Right atrium auricular region (tissue), 2 donors: ENCODE data around the gene DNAH2. TPM values are rescaled to one million over a fixed set of nuclear protein-coding genes. Genes with fewer than 3 reads are reported as not detected.

Experiments used
- DNase-seq: peaks from one replicate; pipeline ENCODE4 v3.0.0-alpha.2; 2019; ENCODE audit warnings: low spot score
- H3K27ac ChIP-seq, 2 donors: fragments of 200-600 bp; sonication (generic); 1 replicate in 1 of 2; 2 replicates in 1 of 2; pipeline ENCODE4 v1.5.1; 2016 to 2019
- H3K27me3 ChIP-seq, 2 donors: fragments of 200-600 bp; sonication (generic); one replicate each; pipeline versions ENCODE4 v1.5.1 to v1.6.0; 2017 to 2019
- H3K36me3 ChIP-seq: fragments of 200-600 bp; sonication (generic); one replicate; pipeline ENCODE4 v1.5.1; 2016
- H3K4me1 ChIP-seq, 2 donors: fragments of 200-600 bp; sonication (generic); one replicate each; pipeline versions ENCODE4 v1.5.1 to v1.6.0; 2017 to 2019
- H3K4me3 ChIP-seq, 2 donors: fragments of 200-600 bp; sonication (generic); 1 replicate in 1 of 2; 2 replicates in 1 of 2; pipeline ENCODE4 v1.5.1; 2017 to 2019; ENCODE audit warnings: mild to moderate bottlenecking in 1 of 2, moderate library complexity in 1 of 2
- H3K9me3 ChIP-seq, 2 donors: fragments of 200-600 bp; sonication (generic); one replicate each; pipeline ENCODE4 v1.5.1; 2019
- total RNA-seq, 2 donors: library from RNA; depleted of rRNA; stranded (reverse); fragments of >200 nt; gene quantifications; one replicate each; pipeline ENCODE4 v1.1.0, GENCODE V29; 2016
- TF ChIP-seq, protein P1 (sequence below), 2 donors: fragments of 200-600 bp; sonication (generic); IDR thresholded peaks; one replicate each; pipeline ENCODE4 v1.5.1; 2019; ENCODE audit warnings: antibody characterized with exemption in 2 of 2

The DNAH2 gene
- total RNA-seq, 2 donors from 2014 or later = 0.08 TPM; not detected in 1

DNA sequence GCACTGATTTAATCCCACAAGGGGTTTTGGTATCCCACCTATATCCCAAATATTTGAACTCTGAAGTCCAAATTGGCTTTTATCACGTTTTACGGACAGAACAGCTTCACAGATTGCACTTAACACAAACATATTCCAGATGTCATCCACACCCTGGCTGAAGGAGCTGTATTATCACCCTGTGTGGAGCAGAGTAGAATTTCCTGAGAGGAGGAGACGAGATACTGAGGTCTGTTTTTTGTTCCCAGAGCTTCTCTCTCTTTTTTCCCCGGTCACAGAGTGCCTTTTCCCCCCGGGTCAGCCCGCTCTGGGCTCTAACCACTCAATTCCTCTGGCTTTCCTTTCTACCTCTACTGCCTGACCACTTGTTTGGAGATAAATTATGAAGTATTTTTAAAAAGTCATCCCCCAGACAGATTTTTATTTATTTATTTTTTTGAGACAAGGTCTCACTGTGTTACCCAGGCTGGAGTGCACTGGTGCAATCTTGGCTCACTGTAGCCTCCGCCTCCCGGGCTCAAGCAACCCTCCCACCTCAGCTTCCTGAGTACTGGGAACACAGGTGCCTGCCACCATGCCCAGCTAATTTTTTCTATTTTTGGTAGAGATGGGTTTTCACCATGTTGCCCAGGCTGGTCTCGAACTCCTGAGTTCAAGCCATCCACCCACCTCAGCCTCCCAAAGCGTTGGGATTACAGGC is 30.7 kb downstream of the DNAH2 start:
- H3K4me3 ChIP-seq = no peak overlapping the region
- peak overlapping the region in 1 of 2 donors; percentile 55 for H3K27ac ChIP-seq

DNA sequence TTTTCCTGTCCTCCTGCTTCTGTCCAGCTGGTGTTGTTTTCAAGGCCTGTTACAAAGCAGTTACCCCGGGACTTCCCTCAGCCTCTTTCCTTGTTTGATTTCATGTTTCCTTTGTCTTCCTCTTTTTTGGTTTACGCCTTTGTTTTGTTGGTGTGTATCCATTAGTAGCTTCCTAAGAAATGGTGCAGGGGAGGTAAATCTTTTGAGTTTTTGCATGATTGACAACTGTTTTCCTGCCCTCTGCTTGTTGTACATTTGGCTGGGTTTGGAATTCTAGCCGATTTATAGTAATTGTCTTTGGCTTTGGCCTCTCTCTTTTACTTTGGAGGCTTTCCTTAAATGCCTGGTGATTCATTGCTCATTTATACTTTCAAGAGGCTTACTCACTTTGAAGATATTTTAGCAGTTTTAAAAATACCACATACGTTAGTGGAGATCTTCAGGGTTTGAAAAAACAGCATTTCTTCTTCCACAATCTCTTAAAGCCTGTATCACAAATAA is 32.8 kb downstream of the DNAH2 start:
- Histone ChIP-seq H3K9me3 (no peaks in the 10 kb centered on the region), H3K36me3 (no peaks in the 10 kb centered on the region), H3K27ac (peak overlapping the region in 1 of 2 donors; percentile 45), H3K4me3 (no peak overlapping the region), H3K4me1 (peaks cover 0 to 7% of the 10 kb centered on the region in 2 donors), H3K27me3 (no peaks in the 10 kb centered on the region)
- no peak for DNase-seq
- TF ChIP-seq, protein P1, sequence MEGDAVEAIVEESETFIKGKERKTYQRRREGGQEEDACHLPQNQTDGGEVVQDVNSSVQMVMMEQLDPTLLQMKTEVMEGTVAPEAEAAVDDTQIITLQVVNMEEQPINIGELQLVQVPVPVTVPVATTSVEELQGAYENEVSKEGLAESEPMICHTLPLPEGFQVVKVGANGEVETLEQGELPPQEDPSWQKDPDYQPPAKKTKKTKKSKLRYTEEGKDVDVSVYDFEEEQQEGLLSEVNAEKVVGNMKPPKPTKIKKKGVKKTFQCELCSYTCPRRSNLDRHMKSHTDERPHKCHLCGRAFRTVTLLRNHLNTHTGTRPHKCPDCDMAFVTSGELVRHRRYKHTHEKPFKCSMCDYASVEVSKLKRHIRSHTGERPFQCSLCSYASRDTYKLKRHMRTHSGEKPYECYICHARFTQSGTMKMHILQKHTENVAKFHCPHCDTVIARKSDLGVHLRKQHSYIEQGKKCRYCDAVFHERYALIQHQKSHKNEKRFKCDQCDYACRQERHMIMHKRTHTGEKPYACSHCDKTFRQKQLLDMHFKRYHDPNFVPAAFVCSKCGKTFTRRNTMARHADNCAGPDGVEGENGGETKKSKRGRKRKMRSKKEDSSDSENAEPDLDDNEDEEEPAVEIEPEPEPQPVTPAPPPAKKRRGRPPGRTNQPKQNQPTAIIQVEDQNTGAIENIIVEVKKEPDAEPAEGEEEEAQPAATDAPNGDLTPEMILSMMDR (IDR thresholded peaks at IDR 0.05) = no peak

More for the DNA sequence above, 30.7 kb downstream of the DNAH2 start:
- H3K9me3 ChIP-seq = no peaks in the 10 kb centered on the region
- H3K27me3 ChIP-seq = no peaks in the 10 kb centered on the region
- peaks cover 0 to 7% of the 10 kb centered on the region in 2 donors for H3K4me1 ChIP-seq
- TF ChIP-seq, protein P1 (IDR thresholded peaks at IDR 0.05) = no peak
- H3K36me3 ChIP-seq = no peaks in the 10 kb centered on the region
- DNase-seq = no peak

DNA sequence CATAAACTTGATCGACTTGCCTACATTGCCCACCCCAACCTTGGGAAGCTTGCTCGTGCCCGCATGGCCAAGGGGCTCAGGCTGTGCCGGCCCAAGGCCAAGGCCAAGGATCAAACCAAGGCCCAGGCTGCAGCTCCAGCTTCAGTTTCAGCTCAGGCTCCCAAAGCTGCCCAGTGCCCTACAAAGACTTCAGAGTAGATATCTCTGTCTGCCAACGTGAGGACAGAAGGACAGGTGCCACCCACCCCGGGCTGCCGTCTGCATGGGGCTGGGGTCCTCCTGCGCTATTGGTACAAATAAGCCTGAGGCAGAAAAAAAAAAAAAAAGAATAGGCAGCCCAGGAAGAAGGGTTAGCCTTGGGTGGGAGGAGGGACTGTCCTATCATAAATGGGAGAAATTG is 37.1 kb downstream of the DNAH2 start:
- no peak for DNase-seq
- Histone ChIP-seq H3K9me3 (no peaks in the 10 kb centered on the region), H3K4me3 (no peak overlapping the region), H3K27ac (no peak overlapping the region), H3K36me3 (no peaks in the 10 kb centered on the region), H3K4me1 (no peaks in the 10 kb centered on the region), H3K27me3 (no peaks in the 10 kb centered on the region)
- TF ChIP-seq, protein P1 (IDR thresholded peaks at IDR 0.05) = no peak

- Histone ChIP-seq H3K4me1 (no peaks in the 10 kb centered on the region), H3K9me3 (no peaks in the 10 kb centered on the region), H3K36me3 (no peaks in the 10 kb centered on the region), H3K27ac (no peak overlapping the region), H3K27me3 (no peaks in the 10 kb centered on the region), H3K4me3 (no peak overlapping the region)
- no peak for DNase-seq
- TF ChIP-seq, protein P1 (IDR thresholded peaks at IDR 0.05) = no peak
Observed at GRCh38 chr17:7755095-7755890, 37.7 kb downstream of the DNAH2 start.

GRCh38 chr17:7756968-7757367 is 39.4 kb downstream of the DNAH2 start:
- Histone ChIP-seq H3K36me3 (no peaks in the 10 kb centered on the region), H3K4me1 (no peaks in the 10 kb centered on the region), H3K9me3 (no peaks in the 10 kb centered on the region), H3K4me3 (no peak overlapping the region), H3K27me3 (no peaks in the 10 kb centered on the region), H3K27ac (no peak overlapping the region)
- TF ChIP-seq, protein P1 (IDR thresholded peaks at IDR 0.05) = no peak
- DNase-seq = no peak
